Erythroblast (primary cell): ENCODE data around the gene KCNAB2.

Experiments used
- GATA1 ChIP-seq: IDR thresholded peaks from 2 replicates; pipeline ENCODE4 v1.6.1; 2011; ENCODE audit warnings: low read depth, mild to moderate bottlenecking, control low read depth, low read length, moderate library complexity
- POLR2A ChIP-seq: IDR thresholded peaks from 2 replicates; pipeline ENCODE4 v1.6.1; 2011; ENCODE audit warnings: mild to moderate bottlenecking, low read length

DNA sequence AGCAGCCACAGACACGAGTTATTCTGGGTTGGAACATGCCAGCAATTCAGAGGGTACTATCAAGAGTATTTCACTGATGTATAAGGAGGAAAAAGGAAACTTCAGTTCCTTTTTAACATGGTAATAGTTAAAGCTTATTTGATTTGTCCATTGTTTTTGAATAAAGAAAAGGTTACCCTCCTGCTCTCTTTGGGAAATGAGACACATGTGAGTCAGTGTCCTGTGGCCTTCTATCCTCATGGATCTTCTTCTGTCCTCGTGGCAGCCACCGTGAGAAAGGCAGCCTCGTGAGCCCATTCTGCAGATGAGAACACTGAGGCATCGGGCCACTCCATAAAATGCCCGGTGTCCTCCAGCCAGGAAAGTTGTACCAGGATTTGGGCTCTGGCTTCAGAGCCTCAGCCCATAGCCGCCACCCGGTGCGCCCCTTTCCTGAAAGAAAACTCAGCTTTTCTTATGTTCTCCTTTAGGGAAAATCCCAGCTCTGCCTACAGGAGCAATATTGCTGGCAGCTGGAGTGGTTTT, 24.8 kb downstream of the KCNAB2 start:
- TF ChIP-seq POLR2A (no peak), GATA1 (no peak)
